Esophagus muscularis mucosa (tissue), 3 donors: Measurements from ENCODE around the gene TMEM231.
A peak's percentile ranks its signal among the peaks of the same experiment; 100 is the strongest.

Experiments
- CTCF ChIP-seq, 3 experiments: fragments of 200-600 bp in 2 of 3; fragments of 450-650 bp in 1 of 3; sonication (generic) in 2 of 3; IDR thresholded peaks; one replicate each; pipeline ENCODE4 v1.5.1; 2017 to 2019; ENCODE audit warnings: antibody characterized with exemption in 3 of 3, mild to moderate bottlenecking in 2 of 3, moderate library complexity in 1 of 3
- POLR2A ChIP-seq: fragments of 450-650 bp; IDR thresholded peaks from one replicate; pipeline ENCODE4 v1.6.1; 2017; ENCODE audit warnings: antibody characterized with exemption, moderate library complexity, mild to moderate bottlenecking, low read depth
- POLR2AphosphoS5 ChIP-seq, 2 donors: sonication (generic); formaldehyde crosslinking; IDR thresholded peaks; one replicate each; pipeline ENCODE4 v1.6.1; 2017; ENCODE audit warnings: antibody characterized with exemption in 2 of 2

DNA sequence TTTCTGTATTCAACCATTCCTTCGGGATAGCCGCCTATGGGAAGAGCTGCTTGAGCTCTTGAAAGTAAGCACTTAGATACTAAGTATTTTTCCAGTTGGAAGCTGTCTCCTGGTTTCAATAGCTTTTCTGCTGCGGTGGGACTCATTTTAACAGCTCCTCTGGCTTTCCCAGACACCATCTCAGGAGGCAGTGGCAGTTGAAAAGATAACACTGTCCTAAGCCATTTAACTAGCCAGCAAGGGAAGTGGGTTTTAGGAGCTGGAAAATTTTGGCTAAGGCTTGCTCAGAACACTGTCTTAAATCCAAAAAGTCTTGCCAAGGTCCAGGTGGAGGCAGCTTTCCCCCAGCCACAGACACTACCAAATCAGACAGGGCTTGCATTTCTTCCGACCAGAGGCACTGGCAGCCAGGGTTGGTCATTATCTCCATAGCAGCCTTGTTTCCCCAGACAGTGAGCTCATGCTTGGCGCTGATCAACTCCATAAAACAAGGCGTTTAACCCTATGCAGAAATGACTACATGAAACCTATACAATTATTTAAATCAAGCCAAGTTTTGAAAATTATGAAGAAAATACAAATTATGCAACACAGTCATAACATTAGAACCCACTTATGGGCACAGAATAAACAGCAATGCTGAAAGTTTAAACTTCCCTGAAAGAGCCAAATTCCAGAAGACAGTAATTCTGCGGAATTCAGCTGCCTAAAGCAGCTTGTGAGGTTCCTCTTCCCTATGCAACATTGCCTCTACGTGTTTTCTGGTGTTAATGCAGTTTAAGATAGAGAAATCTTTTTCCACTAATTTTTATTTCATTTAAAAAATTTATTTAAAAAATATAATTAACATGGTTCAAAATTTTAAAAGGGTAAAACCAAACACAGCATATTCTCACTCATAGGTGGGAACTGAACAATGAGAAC lies 35.1 kb upstream of the TMEM231 start:
- TF ChIP-seq CTCF (IDR thresholded peaks at IDR 0.05) (peak in 1 of 3 experiments; percentile 18), POLR2A (no peak), POLR2AphosphoS5 (IDR thresholded peaks at IDR 0.05) (peak in 1 of 2 donors; percentile 57)
